Stimulated activated naive B cell treated with anti-CD40 and anti-IgM and Interleukin-4, amounts not matched to agents 10 μg/mL and 1 μg/mL and 100 μg/mL, for 72 hours (primary cell): ENCODE results near the gene GSG1L.

Experiments
- ATAC-seq, 2 donors: fragments of 150-1000 bp; cut with Tn5 transposase; replicated peaks; 2 replicates each; pipeline ENCODE4 v1.10.0; 2021; ENCODE audit warnings: moderate library complexity in 1 of 2
- DNase-seq: peaks from one replicate; pipeline ENCODE4 v3.0.0; 2021
- H3K27ac Mint-ChIP-seq: one replicate; pipeline ENCODE4 v1.8.0; 2022; ENCODE audit warnings: mild to moderate bottlenecking, mixed read lengths
- H3K27me3 Mint-ChIP-seq, 2 donors: one replicate each; pipeline ENCODE4 v1.8.0; 2022; ENCODE audit warnings: mixed read lengths in 2 of 2
- H3K36me3 Mint-ChIP-seq, 2 donors: one replicate each; pipeline ENCODE4 v1.8.0; 2022; ENCODE audit warnings: mixed read lengths in 2 of 2, mild to moderate bottlenecking in 1 of 2
- H3K4me1 Mint-ChIP-seq, 2 donors: one replicate each; pipeline ENCODE4 v1.8.0; 2022; ENCODE audit warnings: mixed read lengths in 2 of 2, mild to moderate bottlenecking in 1 of 2
- H3K4me3 Mint-ChIP-seq, 2 donors: one replicate each; pipeline ENCODE4 v1.8.0; 2022; ENCODE audit warnings: mild to moderate bottlenecking in 2 of 2, mixed read lengths in 2 of 2, moderate library complexity in 1 of 2
- H3K9me3 Mint-ChIP-seq, 2 donors: one replicate each; pipeline ENCODE4 v1.8.0; 2022; ENCODE audit warnings: mixed read lengths in 2 of 2, mild to moderate bottlenecking in 1 of 2

Gene GSG1L

GRCh38 chr16:27785307-27785678 is 278.2 kb downstream of the GSG1L start:
- ATAC-seq = no peak
- Mint-ChIP-seq H3K4me3 (no peak overlapping the region), H3K9me3 (no peaks in the 10 kb centered on the region), H3K4me1 (no peaks in the 10 kb centered on the region), H3K27ac (no peak overlapping the region), H3K27me3 (no peaks in the 10 kb centered on the region), H3K36me3 (no peaks in the 10 kb centered on the region)
- no peak for DNase-seq

- Mint-ChIP-seq H3K4me3 (no peak overlapping the region), H3K4me1 (no peaks in the 10 kb centered on the region), H3K27ac (no peak overlapping the region), H3K27me3 (no peaks in the 10 kb centered on the region), H3K36me3 (no peaks in the 10 kb centered on the region), H3K9me3 (no peaks in the 10 kb centered on the region)
- ATAC-seq = no peak
- no peak for DNase-seq
Measured at GRCh38 chr16:27784351-27785306, 278.9 kb downstream of the GSG1L start.

- DNase-seq = no peak
- Mint-ChIP-seq H3K36me3 (peaks cover 0 to 2% of the 10 kb centered on the region in 2 donors), H3K27ac (peak overlapping the region; percentile 51), H3K4me1 (no peaks in the 10 kb centered on the region), H3K4me3 (no peak overlapping the region), H3K9me3 (no peaks in the 10 kb centered on the region), H3K27me3 (no peaks in the 10 kb centered on the region)
- ATAC-seq = no peak
Measured at GRCh38 chr16:27781981-27782880, 281.3 kb downstream of the GSG1L start.

- no peaks in the 10 kb centered on the region for H3K4me1 Mint-ChIP-seq
- no peaks in the 10 kb centered on the region for H3K27me3 Mint-ChIP-seq
- H3K27ac Mint-ChIP-seq = no peak overlapping the region
- no peak for DNase-seq
- peaks cover 0 to 2% of the 10 kb centered on the region in 2 donors for H3K36me3 Mint-ChIP-seq
- no peak for ATAC-seq
- no peaks in the 10 kb centered on the region for H3K9me3 Mint-ChIP-seq
- no peak overlapping the region for H3K4me3 Mint-ChIP-seq
Measured at GRCh38 chr16:27781195-27781524, 282.4 kb downstream of the GSG1L start.

GRCh38 chr16:27780468-27781194 is 282.9 kb downstream of the GSG1L start:
- Mint-ChIP-seq H3K4me3 (no peak overlapping the region), H3K27me3 (no peaks in the 10 kb centered on the region), H3K36me3 (peaks cover under 1 to 2% of the 10 kb centered on the region in 2 donors), H3K9me3 (no peaks in the 10 kb centered on the region), H3K27ac (no peak overlapping the region), H3K4me1 (no peaks in the 10 kb centered on the region)
- ATAC-seq (no peak), DNase-seq (no peak)

- peaks cover 4 to 6% of the 10 kb centered on the region in 2 donors for H3K36me3 Mint-ChIP-seq
- H3K27me3 Mint-ChIP-seq = no peaks in the 10 kb centered on the region
- ATAC-seq = no peak
- H3K9me3 Mint-ChIP-seq = no peaks in the 10 kb centered on the region
- no peak overlapping the region for H3K4me3 Mint-ChIP-seq
- DNase-seq = no peak
- no peak overlapping the region for H3K27ac Mint-ChIP-seq
- no peaks in the 10 kb centered on the region for H3K4me1 Mint-ChIP-seq
Measured at GRCh38 chr16:27779641-27780164, 283.8 kb downstream of the GSG1L start.

- Mint-ChIP-seq H3K36me3 (peaks cover 7 to 13% of the 10 kb centered on the region in 2 donors), H3K4me3 (no peak overlapping the region), H3K9me3 (no peaks in the 10 kb centered on the region), H3K4me1 (no peaks in the 10 kb centered on the region), H3K27me3 (no peaks in the 10 kb centered on the region), H3K27ac (no peak overlapping the region)
- ATAC-seq (no peak), DNase-seq (no peak)
Measured at GRCh38 chr16:27778926-27779570, 284.5 kb downstream of the GSG1L start.

GRCh38 chr16:27778171-27778925 is 285.2 kb downstream of the GSG1L start:
- H3K27ac Mint-ChIP-seq = no peak overlapping the region
- no peak for ATAC-seq

GRCh38 chr16:27777527-27777926 is 286.0 kb downstream of the GSG1L start:
- peaks cover 11 to 24% of the 10 kb centered on the region in 2 donors for H3K36me3 Mint-ChIP-seq
- DNase-seq (no peak), ATAC-seq (no peak)
- no peaks in the 10 kb centered on the region for H3K27me3 Mint-ChIP-seq
- no peaks in the 10 kb centered on the region for H3K9me3 Mint-ChIP-seq
- no peak overlapping the region for H3K27ac Mint-ChIP-seq
- H3K4me1 Mint-ChIP-seq = no peaks in the 10 kb centered on the region
- no peak overlapping the region for H3K4me3 Mint-ChIP-seq

More at GRCh38 chr16:27778171-27778925, 285.2 kb downstream of the GSG1L start:
- Mint-ChIP-seq H3K4me3 (no peak overlapping the region), H3K4me1 (no peaks in the 10 kb centered on the region), H3K36me3 (peaks cover 11 to 18% of the 10 kb centered on the region in 2 donors), H3K9me3 (no peaks in the 10 kb centered on the region), H3K27me3 (no peaks in the 10 kb centered on the region)
- DNase-seq = no peak

- Mint-ChIP-seq H3K9me3 (no peaks in the 10 kb centered on the region), H3K27me3 (no peaks in the 10 kb centered on the region), H3K4me3 (no peak overlapping the region), H3K4me1 (no peaks in the 10 kb centered on the region), H3K36me3 (peaks cover 12 to 25% of the 10 kb centered on the region in 2 donors), H3K27ac (no peak overlapping the region)
- ATAC-seq = no peak
- DNase-seq = no peak
Measured at GRCh38 chr16:27776556-27777225, 286.8 kb downstream of the GSG1L start.

- no peak overlapping the region for H3K27ac Mint-ChIP-seq
- no peak overlapping the region for H3K4me3 Mint-ChIP-seq
- DNase-seq = no peak
- H3K36me3 Mint-ChIP-seq = peaks cover 17 to 39% of the 10 kb centered on the region in 2 donors
- no peaks in the 10 kb centered on the region for H3K4me1 Mint-ChIP-seq
- no peak for ATAC-seq
- H3K27me3 Mint-ChIP-seq = no peaks in the 10 kb centered on the region
- H3K9me3 Mint-ChIP-seq = no peaks in the 10 kb centered on the region
Measured at GRCh38 chr16:27775254-27775653, 288.3 kb downstream of the GSG1L start.

- no peaks in the 10 kb centered on the region for H3K27me3 Mint-ChIP-seq
- H3K4me1 Mint-ChIP-seq = no peaks in the 10 kb centered on the region
- no peak overlapping the region for H3K4me3 Mint-ChIP-seq
- ATAC-seq (no peak), DNase-seq (no peak)
- no peaks in the 10 kb centered on the region for H3K9me3 Mint-ChIP-seq
- H3K27ac Mint-ChIP-seq = no peak overlapping the region
- H3K36me3 Mint-ChIP-seq = peaks cover 17 to 43% of the 10 kb centered on the region in 2 donors
Measured at GRCh38 chr16:27774779-27775178, 288.7 kb downstream of the GSG1L start.

GRCh38 chr16:27773344-27773743 is 290.2 kb downstream of the GSG1L start:
- H3K4me3 Mint-ChIP-seq = no peak overlapping the region
- peaks cover 20 to 48% of the 10 kb centered on the region in 2 donors for H3K36me3 Mint-ChIP-seq
- no peak overlapping the region for H3K27ac Mint-ChIP-seq
- no peaks in the 10 kb centered on the region for H3K4me1 Mint-ChIP-seq
- H3K27me3 Mint-ChIP-seq = no peaks in the 10 kb centered on the region
- no peaks in the 10 kb centered on the region for H3K9me3 Mint-ChIP-seq
- ATAC-seq = no peak
- no peak for DNase-seq
